ENCODE data around the gene FBXL12. TPM values are rescaled to one million over a fixed set of nuclear protein-coding genes. Genes with fewer than 3 reads are reported as not detected.

Gene FBXL12
- total RNA-seq, 3 donors from 2014 or later: 18.7 to 27.1 (median 19.7) TPM

- TF ChIP-seq POLR2A (IDR thresholded peaks at IDR 0.05): no peak
- TF ChIP-seq POLR2AphosphoS5 (IDR thresholded peaks at IDR 0.05): no peak
- no peak for TF ChIP-seq CTCF (IDR thresholded peaks at IDR 0.05)
- H3K9me3 ChIP-seq: no peaks in the 10 kb centered on the region
- H3K27me3 ChIP-seq: no peaks in the 10 kb centered on the region
- H3K4me1 ChIP-seq: no peaks in the 10 kb centered on the region
- DNase-seq (ENCODE audit: low spot score in 2 of 2): no peak
- no peak overlapping the region for H3K4me3 ChIP-seq
- intact Hi-C loops (cut with DNase I; ENCODE audit: low total_unique reads): no loop called here
- H3K27ac ChIP-seq: no peak overlapping the region
- H3K36me3 ChIP-seq: no peaks in the 10 kb centered on the region
Measured at GRCh38 chr19:9856609-9857008, 37.7 kb upstream of the FBXL12 start.

GRCh38 chr19:9854282-9854846 is 35.5 kb upstream of the FBXL12 start:
- intact Hi-C loops (cut with DNase I; ENCODE audit: low total_unique reads): no loop called here
- no peaks in the 10 kb centered on the region for H3K9me3 ChIP-seq
- no peak overlapping the region for H3K27ac ChIP-seq
- DNase-seq (ENCODE audit: low spot score in 2 of 2): no peak
- no peak overlapping the region for H3K4me3 ChIP-seq
- no peaks in the 10 kb centered on the region for H3K4me1 ChIP-seq
- no peaks in the 10 kb centered on the region for H3K27me3 ChIP-seq
- H3K36me3 ChIP-seq: no peaks in the 10 kb centered on the region
- no peak for TF ChIP-seq CTCF (IDR thresholded peaks at IDR 0.05)
- TF ChIP-seq POLR2A (IDR thresholded peaks at IDR 0.05): no peak
- TF ChIP-seq POLR2AphosphoS5 (IDR thresholded peaks at IDR 0.05): no peak

GRCh38 chr19:9850235-9850959 is 31.5 kb upstream of the FBXL12 start:
- Histone ChIP-seq H3K4me1 (no peaks in the 10 kb centered on the region), H3K27me3 (no peaks in the 10 kb centered on the region), H3K36me3 (no peaks in the 10 kb centered on the region), H3K4me3 (no peak overlapping the region), H3K27ac (no peak overlapping the region), H3K9me3 (no peaks in the 10 kb centered on the region)
- intact Hi-C loops (cut with DNase I; ENCODE audit: low total_unique reads): no loop called here
- no peak for DNase-seq (ENCODE audit: low spot score in 2 of 2)
- TF ChIP-seq POLR2AphosphoS5 (IDR thresholded peaks at IDR 0.05) (no peak), POLR2A (IDR thresholded peaks at IDR 0.05) (no peak), CTCF (IDR thresholded peaks at IDR 0.05) (no peak)

- no peaks in the 10 kb centered on the region for H3K9me3 ChIP-seq
- no peak overlapping the region for H3K4me3 ChIP-seq
- intact Hi-C loops (cut with DNase I; ENCODE audit: low total_unique reads): no loop called here
- H3K4me1 ChIP-seq: no peaks in the 10 kb centered on the region
- no peak for DNase-seq (ENCODE audit: low spot score in 2 of 2)
- no peak for TF ChIP-seq CTCF (IDR thresholded peaks at IDR 0.05)
- no peak for TF ChIP-seq POLR2A (IDR thresholded peaks at IDR 0.05)
- no peak for TF ChIP-seq POLR2AphosphoS5 (IDR thresholded peaks at IDR 0.05)
- H3K27me3 ChIP-seq: no peaks in the 10 kb centered on the region
- H3K36me3 ChIP-seq: no peaks in the 10 kb centered on the region
- H3K27ac ChIP-seq: no peak overlapping the region
Measured at GRCh38 chr19:9849791-9850190, 30.9 kb upstream of the FBXL12 start.

GRCh38 chr19:9848762-9849161 is 29.9 kb upstream of the FBXL12 start:
- H3K27me3 ChIP-seq: no peaks in the 10 kb centered on the region
- intact Hi-C loops (cut with DNase I; ENCODE audit: low total_unique reads): no loop called here
- no peak overlapping the region for H3K27ac ChIP-seq
- H3K36me3 ChIP-seq: no peaks in the 10 kb centered on the region
- no peaks in the 10 kb centered on the region for H3K4me1 ChIP-seq
- H3K4me3 ChIP-seq: no peak overlapping the region
- TF ChIP-seq POLR2A (IDR thresholded peaks at IDR 0.05) (no peak), CTCF (IDR thresholded peaks at IDR 0.05) (no peak), POLR2AphosphoS5 (IDR thresholded peaks at IDR 0.05) (no peak)
- DNase-seq (ENCODE audit: low spot score in 2 of 2): no peak
- peaks cover 0 to under 1% of the 10 kb centered on the region in 2 donors for H3K9me3 ChIP-seq
